GM19372 (cell line): ENCODE measurements around the gene AGBL4.
"Not testable (repeated sequence)": the region's sequence is repeated elsewhere in the genome, so short reads cannot be mapped to it uniquely, and the experiment has no call there.

Experiments
- ATAC-seq: cut with Tn5 transposase; IDR thresholded peaks from one replicate; pipeline ENCODE4 v1.9.1; 2021; ENCODE audit warnings: mild to moderate bottlenecking, low read depth, moderate library complexity; ENCODE audit not compliant: unreplicated experiment

Gene AGBL4

GRCh38 chr1:50023292-50024159, at the start of gene AGBL4:
Gene AGBL4, minus strand, starts transcription at chr1:50023954.
- ATAC-seq, result peak; percentile 76

- no peak for ATAC-seq
Observed at GRCh38 chr1:50066806-50067205, 43.1 kb upstream of the AGBL4 start.

GRCh38 chr1:50060279-50060678, 36.5 kb upstream of the AGBL4 start:
- no peak for ATAC-seq

GRCh38 chr1:50048791-50049190, 25.0 kb upstream of the AGBL4 start:
- no peak for ATAC-seq

- no peak for ATAC-seq
Observed at GRCh38 chr1:50047916-50048694, 24.4 kb upstream of the AGBL4 start.

GRCh38 chr1:50038237-50038809, 14.6 kb upstream of the AGBL4 start:
- no peak for ATAC-seq

- ATAC-seq, result no peak
Observed at GRCh38 chr1:50027794-50028193, 4.0 kb upstream of the AGBL4 start.

- ATAC-seq, result no peak
Observed at GRCh38 chr1:49995734-49996133, 28.0 kb downstream of the AGBL4 start.

GRCh38 chr1:49971088-49971487, 52.7 kb downstream of the AGBL4 start:
- no peak for ATAC-seq

- no peak for ATAC-seq
Observed at GRCh38 chr1:49951385-49951784, 72.4 kb downstream of the AGBL4 start.

GRCh38 chr1:49915301-49915700, 108.5 kb downstream of the AGBL4 start:
- not testable (repeated sequence) for ATAC-seq

GRCh38 chr1:49906365-49906764, 117.4 kb downstream of the AGBL4 start:
- no peak for ATAC-seq

GRCh38 chr1:49864581-49864980, 159.2 kb downstream of the AGBL4 start:
- ATAC-seq, result no peak

- no peak for ATAC-seq
Observed at GRCh38 chr1:49854741-49855140, 169.0 kb downstream of the AGBL4 start.

GRCh38 chr1:49842596-49842995, 181.2 kb downstream of the AGBL4 start:
- no peak for ATAC-seq

GRCh38 chr1:49841767-49842166, 182.0 kb downstream of the AGBL4 start:
- no peak for ATAC-seq

- ATAC-seq, result no peak
Observed at GRCh38 chr1:49824261-49824660, 199.5 kb downstream of the AGBL4 start.

GRCh38 chr1:49817681-49818080, 206.1 kb downstream of the AGBL4 start:
- ATAC-seq, result no peak

- not testable (repeated sequence) for ATAC-seq
Observed at GRCh38 chr1:49787013-49787412, 236.7 kb downstream of the AGBL4 start.

- ATAC-seq, result no peak
Observed at GRCh38 chr1:49765034-49765433, 258.7 kb downstream of the AGBL4 start.

- not testable (repeated sequence) for ATAC-seq
Observed at GRCh38 chr1:49738118-49738517, 285.6 kb downstream of the AGBL4 start.
